Islet precursor cell (in vitro differentiated cells): ENCODE measurements around the gene TBXAS1.

Experiments used
- DNase-seq: peaks from one replicate; pipeline ENCODE4 v3.0.0-alpha.2; 2018

The TBXAS1 gene

DNA sequence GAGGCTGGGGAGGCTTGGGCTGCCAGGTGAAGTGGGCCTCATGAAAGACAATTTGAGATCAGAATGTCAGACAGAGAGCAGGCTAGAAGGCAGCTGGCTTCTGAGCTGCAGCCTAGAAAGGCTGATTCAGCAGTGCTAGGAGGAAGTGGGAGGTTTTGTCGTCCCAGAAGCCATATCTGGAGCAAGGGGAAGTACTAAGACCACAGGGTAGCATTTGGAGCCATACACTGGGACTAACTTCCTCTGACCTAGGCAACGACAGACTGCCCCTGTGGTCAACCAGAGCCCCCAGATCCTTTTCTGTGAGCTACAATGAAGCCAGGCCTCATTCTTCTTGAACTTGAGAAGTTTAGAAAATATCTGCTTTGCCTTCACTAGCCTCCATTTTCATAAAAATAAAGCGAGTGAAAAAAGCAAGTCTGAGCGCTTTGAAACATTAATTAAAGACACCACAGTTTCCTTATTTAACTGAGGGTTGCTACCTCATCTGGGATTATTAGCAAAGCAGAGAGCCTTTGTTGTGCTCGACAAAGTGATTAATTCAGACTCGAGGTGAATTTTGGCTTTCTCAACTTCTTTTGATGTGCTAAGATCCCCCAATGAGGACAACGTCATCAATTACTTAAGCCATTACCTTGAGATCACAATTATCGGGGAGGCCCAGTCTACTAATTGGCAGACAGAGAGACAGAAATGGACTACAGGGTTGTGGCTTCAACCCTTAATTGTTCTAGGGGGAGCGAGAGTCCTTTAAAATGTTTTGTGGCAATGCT is 26.6 kb downstream of the TBXAS1 start:
- no peak for DNase-seq

DNA sequence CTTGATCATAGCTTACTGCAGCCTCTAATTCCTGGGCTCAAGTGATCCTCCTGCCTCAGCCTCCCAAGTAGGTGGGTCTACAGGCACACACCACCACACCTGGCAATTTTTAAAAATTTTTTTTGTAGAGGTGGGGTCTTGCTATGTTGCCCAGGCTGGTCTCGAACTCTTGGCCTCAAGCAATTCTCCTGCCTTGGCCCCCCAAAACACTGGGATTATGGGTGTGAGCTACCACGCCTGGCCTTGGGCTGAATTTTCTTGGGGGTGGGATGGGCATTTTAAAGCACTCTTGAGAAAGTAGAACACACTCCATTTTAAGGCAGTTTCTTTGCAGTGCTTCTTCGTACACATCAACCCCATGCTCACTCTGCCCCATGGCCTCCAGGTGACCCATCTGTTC is 28.7 kb downstream of the TBXAS1 start:
- no peak for DNase-seq

DNA sequence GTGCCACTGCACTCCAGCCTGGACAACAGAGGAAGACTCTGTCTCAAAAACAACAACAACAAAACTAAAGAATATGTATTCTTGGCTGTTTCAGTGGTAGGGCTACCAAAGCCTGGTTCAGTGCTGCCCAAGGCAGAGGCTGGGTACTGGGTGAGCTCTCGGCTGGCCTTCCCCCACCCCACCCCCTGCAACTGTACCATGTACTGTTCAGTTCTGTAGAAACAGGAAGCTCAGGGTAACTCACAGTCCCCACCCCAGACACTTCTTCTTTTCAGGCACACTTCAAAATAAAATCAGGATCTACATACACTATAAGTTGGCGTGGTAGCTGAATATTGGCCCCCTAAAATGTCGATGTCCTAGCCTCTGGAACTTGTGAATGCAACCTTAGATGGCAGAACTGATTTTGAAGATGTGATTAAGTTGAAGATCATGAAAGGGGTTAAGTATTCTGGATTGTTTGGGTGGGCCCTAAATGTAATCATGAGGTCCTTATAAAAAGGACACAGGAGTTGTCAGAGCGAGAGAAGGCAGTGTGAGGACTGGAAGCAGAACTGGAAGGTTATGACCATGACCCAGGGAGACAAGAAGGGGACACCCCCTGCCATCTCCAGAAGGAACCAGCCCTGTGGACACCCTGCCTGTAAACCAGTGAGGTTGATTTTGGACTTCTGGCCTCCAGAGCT is 31.2 kb downstream of the TBXAS1 start:
- no peak for DNase-seq

DNA sequence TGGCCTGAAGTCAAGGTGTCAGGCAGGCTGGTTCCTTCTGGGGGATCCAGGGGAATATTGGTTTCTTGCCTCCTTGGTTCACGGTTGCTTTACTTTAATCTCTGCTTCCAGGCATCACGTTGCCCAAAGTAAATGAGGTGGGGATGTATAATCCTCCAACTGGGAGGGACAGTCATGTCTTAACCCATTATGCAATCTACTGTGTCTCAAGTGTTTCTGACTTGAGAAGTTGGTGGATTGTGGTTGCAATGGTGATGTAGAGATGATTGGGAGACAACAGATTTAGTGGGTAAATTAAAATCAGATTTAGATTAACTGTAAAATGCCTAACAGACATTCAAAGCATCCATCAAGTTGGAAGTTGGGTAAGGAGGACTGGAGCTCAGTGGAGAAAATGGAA is 32.7 kb downstream of the TBXAS1 start:
- DNase-seq: no peak

DNA sequence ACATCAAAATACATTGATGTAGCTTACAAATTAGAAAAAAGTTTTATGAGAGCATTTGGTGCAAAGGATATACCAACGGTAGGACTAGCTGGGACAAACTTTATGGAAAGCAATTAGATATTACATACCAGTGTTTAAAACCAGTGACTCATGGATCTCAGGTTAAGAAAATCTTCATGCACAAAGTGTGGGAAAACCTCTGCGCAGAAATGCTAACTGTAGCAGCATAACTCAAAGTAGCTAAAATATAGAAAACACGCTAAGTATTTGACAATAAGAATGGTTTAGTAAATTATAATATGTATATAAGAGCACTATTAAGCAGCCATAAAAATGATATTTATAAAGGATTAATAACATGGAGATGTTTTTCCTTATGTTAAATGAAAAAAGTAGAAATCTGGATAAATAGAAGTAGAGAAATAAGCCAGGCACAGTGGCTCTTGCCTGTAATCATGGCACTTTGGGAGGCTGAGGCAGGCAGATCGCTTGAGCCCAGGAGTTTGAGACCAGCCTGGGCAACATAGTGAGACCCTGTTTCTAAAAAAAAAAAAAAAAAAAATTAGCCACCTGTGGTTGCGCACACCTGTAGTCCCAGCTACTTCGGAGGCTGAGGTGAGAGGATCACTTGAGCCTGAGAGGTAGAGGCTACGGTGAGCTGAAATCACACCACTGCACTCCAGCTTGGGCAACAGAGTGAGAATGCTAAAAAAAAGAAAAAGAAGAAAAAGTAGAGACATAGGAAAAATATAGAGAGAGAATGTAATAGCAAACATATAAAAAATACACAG is 37.2 kb downstream of the TBXAS1 start:
- no peak for DNase-seq

DNA sequence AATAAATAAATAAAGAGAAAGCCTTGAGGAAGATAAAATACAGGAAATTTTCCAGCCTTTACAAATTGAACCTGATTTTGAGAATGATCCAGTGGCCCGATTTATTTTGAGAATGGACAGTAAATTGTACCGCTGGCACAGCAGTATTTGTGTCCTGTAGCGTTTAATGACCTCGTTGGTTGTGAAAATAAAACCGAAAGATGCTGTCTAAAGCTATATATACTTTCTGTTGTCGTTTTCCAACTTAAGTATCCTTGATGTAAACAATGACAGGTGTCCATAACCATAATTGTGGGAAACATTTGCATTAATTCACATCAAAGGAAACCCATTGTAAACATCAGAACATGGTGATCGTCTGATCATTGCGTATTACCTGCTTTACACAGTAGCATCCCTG is 38.8 kb downstream of the TBXAS1 start:
- no peak for DNase-seq

DNA sequence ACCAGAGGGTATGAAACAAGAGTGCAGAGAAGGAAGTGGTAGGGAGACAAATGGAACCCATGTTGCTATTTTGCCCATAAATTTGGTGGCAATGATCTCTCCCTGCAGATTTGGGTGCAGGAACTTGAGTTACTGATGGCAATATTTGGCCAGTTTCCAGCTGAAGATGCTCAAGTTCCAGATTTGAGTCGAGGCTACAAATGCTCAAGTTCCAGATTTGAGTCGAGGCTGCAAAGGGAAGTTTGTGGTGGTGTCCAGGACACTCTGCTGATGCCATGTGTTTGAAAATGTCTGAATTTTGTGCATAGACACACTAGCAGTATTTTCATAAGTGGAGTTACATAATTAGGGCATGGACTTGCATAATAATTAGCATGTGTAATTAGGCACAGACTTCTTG is 40.8 kb downstream of the TBXAS1 start:
- DNase-seq: no peak

DNA sequence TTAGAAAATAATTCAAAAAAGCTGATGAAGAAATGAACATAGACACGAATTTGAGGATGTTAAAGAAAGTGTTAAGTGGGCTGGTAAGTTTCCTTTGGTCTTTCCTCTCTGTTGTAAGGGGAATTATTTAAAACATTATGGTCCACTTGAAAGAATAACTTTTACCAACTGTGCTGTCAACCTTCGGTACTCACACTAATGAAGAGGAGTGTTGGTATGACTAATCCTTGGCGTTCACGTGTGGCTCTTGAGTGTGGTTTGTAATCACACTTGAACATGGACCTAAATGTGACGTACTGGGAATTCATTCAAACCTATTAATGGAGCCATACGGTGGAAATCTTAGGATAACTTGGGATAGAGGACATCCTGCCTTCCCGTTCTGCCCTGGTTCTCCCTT is 41.3 kb downstream of the TBXAS1 start:
- no peak for DNase-seq

DNA sequence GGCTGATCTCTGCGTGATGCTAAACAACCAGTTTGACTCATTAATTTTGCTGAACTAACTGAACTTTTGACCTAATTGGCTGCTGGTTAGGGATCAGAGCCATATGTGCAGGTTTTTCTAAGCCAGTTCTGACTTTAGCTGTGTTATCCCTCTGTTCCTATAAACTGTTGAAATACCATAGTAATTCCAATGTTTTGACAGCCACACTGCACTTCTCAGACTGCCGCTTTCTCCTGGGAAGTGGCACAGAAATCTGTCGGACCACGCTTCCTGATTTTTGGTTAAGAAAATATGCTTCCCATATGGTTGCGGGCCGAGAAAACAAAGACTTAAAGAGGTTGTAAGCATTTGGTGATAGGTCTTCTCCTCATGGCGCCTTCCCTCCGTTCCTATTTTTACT is 42.3 kb downstream of the TBXAS1 start:
- DNase-seq: no peak

DNA sequence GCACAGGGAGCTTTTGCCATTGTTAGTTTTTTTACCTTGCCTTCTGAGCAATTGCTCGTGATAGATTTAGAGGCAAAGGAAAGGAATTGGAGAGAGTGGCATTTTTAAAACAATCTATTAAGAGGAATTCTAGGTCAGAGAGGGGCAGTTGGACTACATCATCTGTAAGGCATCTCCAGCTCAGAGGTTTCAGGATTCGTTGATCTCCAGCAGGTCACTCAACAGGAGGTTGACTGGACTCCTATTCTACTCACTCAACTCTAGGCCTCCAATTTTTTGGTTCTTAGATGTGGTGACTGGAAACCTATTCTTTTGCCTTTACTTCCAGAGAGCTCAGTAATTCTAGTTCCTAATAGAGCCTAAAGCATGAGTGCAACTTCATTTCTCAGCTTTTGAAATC is 42.8 kb downstream of the TBXAS1 start:
- DNase-seq: no peak

DNA sequence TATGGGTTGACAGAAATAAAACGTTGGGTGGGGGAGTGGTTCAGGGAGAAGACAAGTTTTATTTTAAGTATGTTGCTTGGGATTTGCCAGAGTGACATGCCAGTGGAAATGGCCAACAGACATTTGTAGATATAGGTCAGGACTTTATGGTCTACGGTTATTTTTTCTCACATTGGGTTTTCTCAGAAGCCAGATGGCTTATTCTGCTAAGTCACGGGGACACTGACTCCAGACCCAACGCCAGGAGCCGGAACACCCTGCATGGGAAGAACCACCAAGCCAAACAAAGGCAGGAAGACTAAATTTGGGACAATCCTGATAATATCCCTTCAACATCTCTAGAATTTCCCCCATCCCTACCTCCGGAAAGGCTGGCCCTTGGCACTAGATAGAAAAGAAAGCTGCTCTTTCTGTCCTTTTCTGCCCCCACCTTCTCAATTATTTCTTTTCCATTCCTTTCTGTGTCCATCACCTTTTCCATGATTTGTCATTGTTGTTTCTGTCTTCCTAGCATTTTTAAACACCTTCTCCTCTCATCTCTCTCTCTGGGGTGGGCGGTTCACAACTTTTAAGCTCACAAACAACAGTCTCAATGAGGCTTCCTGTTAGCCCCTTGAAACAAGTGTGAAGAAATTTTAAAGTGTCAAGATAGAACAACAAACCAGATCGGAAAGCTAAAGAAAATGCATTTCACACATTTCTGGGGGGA is 44.7 kb downstream of the TBXAS1 start:
- no peak for DNase-seq

DNA sequence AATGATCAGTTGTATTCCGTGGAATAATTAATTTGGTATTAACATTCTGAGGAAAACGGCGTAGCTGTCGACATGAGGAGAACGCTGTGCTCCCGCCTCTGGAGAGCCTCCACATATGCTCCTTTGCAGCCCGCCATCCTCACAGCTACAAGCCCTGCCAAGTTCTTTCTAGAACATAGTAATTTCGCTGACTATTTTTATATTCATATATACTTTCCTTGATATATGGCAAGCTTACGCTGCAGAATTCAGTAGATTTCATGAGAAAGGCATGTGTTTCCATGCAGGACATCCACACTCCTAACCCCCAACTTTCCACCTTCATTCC is 45.2 kb downstream of the TBXAS1 start:
- DNase-seq: no peak

DNA sequence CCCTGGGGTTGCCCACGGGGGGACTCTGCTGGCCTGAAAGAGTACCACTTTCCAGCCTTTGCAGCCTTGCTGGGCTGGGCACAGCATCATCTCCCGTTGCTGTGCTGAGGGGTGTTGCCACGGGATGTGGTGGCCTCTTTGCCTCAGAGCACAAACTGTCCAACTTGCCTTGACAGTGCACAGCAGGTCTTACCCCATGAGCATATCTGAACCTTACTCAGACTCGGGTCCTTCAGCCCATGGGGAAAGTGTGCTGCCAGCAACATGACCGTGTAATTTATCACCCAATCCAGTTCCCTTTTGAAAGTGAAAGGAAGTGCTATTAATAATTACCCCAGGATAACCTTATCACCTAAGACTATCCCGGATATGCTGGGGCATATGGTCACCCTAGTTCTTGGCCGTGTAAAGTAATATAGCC is 46.8 kb downstream of the TBXAS1 start:
- no peak for DNase-seq

DNA sequence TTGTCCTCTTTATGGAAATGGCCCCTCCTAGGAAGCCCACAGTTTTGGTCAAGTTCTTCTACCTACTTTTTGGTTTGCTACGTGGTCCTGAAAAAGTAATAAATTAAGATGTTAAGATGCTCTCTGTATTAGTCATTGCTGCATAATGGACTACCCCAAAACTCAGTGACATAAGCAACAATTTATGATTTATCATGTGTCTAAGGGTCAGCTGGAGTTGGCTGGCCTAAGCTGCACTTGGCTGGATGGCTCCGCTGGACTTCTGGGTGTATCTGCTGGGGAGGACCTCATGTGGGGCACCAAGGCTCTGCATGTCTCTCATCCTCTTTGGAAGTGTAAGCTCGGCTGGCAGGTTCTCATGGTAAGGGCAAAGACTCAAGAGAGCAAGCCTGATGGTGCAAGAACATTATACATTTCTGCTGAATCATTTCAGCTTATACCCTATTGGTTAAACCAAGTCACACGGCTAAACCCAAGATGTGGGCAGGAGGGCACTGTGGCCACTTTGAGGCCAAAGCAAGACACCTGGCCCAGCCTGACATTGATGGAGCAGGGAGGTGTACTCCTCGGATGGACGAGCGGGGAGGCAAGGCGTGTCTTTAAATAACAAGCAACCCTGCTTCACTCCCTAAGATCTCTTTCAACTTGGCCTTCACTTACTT is 47.7 kb downstream of the TBXAS1 start:
- no peak for DNase-seq

DNA sequence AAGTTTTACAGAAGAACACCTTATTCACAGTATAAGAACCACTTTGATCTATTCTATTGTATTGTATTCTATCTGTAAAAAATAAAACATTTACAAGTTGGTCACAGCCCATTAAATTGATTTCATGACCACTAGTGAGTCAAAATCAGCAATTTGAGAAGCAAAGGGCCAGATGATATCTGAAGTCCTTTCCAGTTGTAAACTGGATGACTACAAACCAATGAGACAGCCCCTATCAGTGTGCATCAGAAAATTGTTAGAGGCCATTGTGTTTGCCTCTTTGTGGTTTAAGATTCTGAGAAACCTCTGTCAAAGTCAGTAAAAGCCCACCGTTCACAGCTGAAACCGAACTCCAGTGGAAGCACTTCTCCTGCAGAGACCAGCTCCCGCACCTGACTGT is 54.8 kb downstream of the TBXAS1 start:
- DNase-seq: no peak

DNA sequence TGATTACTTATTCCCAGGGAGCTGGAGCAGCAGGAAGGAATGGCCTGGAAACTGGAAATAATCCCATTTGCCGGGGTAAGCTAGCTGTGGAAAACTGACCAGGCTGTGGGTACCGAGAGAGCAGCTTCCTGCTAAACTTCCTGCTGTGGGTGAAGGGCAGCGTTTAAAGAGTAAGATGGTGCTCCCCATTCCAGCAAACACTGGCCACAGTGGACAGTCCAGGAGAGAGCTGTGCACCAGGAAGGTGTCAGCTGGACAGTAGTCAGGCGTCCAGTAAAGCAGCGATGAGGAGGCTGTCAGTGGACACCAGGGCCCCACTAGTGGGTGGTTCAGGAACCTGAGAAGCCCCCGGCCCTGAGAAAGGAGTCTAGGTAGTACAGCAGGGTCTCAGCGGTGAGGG is 55.4 kb downstream of the TBXAS1 start:
- DNase-seq: no peak

DNA sequence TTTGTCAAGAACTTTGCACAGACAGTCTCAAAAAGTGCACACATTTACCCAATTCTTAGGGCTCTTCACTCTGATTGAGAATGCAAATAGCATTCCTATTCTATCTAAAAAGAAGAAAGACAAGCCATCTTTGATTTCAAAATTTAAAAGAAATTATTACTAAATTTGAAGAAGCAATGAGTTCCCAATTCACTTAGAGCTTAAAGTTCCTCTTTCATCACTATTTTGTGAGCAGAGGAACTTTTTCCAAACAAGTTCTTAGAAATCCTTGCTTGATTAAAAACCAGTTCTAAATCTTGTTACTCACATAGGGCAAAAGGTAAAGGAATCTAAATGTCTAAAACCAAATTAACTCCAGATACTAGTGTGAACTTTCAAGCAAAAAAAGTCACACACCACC is 56.4 kb downstream of the TBXAS1 start:
- DNase-seq: no peak

DNA sequence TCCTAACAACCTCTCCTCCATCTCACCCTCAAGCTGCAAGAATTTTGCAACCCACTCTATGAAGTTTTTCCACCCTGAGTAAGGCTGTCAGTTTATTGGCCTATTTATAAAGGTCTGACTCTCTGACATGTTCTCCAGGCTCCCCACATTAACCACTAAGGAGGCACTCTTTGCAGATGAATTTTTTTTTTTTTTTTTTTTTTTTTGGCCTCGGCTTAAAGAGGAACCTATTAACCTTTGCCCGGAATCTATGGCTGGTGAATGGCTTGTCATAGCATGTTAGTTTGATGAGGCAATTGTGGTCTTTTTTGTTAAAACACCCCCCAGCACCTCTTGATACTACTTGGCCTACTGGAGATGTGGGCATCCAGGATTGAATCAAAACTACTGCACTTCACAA is 57.1 kb downstream of the TBXAS1 start:
- DNase-seq: no peak

DNA sequence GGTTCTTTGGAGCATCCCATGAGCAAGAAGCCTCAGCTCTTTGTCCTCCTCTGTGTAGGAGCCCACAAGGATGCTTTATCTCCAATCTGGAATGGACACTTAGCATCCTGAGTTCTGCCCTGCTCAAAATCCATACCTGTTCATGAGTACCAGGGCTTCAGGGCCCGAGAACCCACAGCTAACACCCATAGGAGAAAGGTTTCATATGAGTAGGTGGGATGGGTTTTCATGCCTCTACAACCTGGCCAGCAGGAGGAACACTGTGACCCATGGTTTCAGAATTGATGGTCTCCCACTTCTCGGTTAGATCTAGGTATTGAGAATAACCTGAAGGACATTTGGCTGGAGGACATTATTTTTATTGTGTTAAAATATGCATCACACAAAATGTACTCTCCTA is 57.8 kb downstream of the TBXAS1 start:
- DNase-seq: no peak

DNA sequence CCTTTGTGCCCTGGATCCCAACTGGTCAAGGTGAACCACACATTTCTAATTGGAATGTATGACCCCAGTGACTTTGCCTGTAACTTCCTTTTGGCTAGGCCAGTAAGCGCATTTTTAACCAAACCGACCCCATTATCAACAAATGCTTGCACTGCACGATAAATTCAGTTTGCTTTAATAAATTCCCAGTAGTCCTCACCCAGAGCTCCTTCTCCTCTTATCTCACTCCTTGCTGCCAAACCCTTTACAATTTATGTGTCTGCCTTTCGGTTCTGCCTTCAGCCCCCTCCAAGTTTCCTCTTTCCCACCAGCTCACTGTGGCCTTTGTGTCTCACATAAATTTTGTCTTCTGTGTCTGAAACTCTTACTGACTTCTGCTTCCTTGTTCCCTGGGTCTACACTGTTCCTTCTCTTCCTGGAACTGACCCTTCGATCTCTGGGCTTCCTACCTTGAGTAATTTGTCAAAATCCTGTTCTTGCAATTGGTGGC is 59.0 kb downstream of the TBXAS1 start:
- DNase-seq: no peak

DNA sequence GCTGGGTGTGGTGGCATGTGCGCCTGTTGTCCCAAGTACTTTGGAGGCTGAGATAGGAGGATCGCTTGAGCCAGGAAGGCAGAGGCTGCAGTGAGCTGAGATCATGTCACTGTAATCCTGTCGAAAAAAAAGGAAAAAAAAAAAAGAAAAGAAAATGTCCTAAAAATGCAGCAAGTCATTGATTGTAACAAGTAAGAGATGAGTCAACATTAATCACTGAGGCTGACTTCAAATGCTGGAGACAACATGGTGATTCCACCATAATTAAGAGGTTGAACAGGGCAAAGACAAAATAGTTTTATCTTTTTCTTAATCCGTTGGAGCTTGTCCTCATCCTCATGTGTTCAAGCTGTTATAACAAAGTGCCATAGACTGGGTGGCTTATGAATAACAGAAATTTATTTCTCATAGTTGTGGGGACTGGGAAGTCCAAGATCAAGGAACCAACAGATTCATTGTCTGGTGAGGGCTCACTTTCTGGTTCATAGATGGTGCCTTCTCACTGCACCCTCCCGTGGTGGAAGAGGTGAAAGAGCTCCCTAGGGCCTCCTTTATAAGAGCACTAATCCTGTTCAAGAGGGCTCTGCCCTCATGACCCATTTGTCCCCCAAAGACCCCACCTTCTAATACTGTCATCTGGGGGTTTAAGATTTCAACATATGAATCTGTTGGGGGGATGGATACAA is 60.3 kb downstream of the TBXAS1 start:
- no peak for DNase-seq

DNA sequence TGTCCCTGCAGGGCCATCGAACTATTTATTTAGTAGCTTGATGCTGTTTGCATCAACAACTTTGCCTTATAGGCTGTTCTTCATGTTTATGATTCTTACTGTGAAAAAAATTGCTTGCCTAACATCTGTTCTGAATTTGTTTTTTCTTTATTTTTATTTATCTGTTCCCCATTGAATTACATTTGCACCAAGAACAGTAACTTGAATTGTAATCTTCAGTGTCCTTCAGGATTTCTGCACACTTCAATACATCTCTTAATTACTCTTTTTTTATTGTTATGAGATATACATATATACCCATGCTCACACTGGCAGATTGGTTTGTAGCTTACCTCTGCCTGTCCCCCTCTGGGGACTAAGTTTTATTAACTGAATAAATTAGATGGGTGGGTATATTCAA is 64.4 kb downstream of the TBXAS1 start:
- no peak for DNase-seq
